NCI-H187 (cell line): ENCODE results near the gene ROR1.
A peak's percentile ranks its signal among the peaks of the same experiment; 100 is the strongest.

Source experiments
- DNase-seq, 2 experiments: peaks; one replicate each; lab custom pipeline; 2025; lab: John Stamatoyannopoulos, UW

The ROR1 gene

DNA sequence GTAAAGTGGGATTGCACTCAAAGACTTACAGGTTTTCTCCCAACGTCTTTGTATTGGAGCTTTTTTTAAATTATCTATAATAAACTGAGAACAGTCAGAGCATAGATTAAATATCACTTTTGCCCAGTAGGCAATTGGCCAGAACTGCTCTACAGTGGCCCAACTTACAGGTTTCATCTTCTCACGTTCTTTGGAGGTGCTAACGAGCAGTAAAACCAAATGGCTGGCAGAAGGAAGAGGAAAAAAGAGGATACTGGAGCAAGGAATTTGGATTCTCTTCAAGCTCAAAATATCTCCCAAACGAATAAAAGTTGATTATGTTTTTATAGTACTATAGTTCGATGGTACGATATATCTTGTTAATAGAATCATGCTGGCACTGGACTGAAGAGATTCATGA is 201.1 kb downstream of the ROR1 start:
- no peak for DNase-seq

DNA sequence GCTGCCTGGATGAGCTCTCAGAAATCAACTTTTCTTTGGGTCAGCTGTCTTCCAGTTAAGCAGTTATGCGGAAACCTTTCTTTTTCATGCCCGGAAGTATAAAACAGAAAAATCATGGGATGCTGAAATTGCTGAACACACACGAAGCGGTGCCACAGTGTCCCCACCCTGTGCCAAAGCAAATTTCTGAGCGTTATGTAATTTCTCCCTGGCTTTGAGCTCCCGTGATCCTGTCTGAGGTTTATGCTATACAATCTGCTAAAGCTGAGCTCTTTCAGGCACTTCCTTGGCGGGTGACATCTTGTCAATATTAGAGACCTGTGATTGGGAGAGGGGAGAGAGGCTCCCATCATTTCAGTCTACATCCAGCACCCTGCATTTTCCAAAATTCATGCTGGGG is 201.7 kb downstream of the ROR1 start:
- DNase-seq: no peak

DNA sequence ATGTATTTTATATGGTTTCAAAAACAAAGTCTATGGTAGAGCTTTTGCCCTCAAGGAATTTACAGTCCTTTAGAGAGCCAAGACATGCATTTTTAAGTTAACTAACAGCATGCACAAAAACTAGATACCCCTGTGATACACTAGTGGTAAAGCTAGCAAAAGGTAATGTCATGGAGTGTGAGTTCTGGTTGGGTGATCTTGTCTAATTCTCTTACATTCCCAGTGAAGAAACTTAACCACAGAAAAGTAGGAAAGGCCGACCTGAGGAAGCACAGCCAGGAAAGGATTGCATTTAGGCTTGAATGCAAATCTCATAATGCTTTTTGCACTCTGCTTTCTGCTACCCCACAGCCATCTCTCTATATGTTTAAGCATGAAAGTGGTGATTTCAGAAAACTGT is 202.2 kb downstream of the ROR1 start:
- DNase-seq: no peak

DNA sequence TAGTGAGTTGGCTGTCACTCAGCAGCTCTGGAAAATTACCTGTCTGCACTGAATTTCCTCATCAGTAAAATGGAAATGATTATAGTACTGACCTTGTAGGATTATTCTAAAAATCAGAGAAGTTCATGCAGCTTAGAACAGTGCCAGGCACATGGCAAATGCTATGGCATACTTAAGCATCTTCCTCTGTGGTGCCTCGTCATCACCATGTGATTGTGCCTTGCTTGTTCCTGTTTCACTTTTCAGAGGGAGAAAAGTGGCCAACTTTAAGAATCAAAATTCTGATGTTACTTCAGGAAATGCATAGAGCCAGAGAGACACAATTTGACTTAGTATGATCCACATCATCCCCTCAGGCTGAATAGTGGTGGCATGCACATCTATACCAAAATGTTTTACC is 203.6 kb downstream of the ROR1 start:
- DNase-seq: no peak

DNA sequence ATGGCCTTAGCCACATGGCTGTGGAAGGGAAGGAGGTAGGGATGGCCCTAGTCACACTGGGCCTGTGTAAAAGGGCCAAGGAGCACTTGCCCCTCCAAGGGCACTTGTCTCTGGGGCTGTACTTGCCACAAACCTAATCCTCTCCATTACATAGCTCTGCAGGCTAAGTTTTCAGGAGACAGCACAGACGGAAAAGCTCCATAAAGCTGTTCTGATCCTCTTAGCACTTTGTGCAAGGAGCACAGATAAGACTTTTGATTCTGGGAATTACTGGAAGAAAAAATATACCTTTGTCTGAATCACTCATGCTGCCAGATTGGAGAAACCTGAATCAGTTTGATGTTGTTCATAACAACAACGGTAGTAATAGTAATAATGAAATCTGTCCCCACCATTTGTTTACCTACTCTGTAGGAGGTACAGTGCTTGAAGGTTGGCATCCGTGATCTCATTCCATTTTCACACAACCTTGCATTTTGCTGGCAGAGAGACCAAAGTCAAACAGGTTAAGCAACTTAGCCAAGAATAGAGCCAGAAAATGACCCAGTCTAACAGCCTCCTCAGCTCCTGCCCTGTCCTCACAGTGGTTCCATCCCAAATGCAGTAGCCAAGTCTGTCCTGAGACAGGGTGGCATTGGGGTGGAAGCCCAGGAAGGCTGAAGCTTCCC is 207.1 kb downstream of the ROR1 start:
- DNase-seq: no peak

DNA sequence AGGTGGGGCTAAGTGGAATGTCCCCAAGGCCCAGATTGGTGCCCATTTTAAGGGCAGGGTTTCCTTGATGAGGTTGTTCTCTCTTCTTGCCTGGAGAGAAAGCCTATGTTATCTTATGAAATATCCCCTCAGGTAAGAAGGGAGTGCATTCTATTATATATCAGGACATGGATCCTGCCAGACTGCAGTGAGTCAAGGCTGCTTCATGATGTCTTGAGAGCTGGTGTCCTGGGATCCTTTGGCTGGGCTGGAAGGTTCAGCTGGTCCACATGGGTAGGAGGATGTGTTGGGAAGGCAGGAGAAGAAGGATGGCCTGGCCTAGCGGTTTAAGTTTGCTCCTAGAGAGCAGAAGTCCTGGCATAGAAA is 207.6 kb downstream of the ROR1 start:
- no peak for DNase-seq

DNA sequence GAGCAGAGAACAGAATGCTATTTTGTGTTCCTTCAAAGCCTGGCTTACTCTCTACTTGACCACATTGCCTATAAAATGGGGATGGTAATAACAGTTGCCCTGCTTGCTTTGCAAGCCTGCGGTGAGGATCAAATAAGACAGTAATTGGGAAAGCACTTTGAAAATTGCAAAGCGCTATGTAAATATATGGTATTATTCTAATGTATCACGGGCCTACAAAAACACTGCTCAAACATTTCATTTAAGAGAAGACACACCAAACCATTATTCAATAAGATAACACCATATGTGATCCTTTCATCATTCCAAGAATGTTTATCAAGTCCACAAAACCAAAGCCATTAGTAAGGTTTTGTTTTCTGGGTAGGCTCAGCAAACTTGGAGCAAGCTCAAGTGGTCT is 208.4 kb downstream of the ROR1 start:
- no peak for DNase-seq

DNA sequence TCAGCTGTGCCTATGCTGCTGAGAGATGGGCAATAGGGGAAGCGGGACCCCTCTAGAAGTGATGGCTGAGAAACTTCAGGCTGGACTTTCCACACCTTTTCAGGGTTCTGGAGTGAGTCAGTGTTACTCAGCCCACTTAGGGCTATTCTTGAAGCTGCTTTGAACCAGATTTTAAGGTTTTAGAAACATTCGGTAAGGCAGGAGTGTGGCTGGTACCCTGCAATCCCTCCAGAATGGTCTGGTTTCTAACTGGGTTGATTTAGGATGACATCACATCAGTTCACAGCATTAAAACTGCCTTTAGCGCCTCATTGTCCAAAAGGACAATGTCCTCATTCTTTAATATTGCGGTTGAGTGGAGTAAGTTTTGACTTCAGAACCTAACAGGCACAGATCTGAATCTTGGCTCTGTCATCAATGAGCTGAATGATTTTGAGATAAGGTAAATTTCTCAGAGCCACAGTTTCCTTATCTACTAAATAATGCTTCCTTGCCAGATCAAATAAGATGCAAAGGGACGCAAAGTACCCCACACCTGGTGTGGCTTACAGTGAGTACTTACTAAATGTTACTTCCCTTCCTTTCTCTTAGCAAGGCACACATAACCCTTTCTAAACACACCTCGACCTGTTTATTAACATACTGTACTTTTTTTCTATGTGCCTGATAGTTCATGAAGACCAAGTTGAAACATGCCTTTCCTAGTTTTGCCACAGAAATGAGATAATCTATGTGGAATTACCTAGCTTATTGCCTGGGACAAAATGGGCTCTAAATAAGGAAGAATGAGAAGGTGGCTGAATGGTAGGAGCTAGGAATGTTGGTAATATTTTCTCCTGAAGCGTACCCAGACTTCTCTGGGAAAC is 209.8 kb downstream of the ROR1 start:
- no peak for DNase-seq

DNA sequence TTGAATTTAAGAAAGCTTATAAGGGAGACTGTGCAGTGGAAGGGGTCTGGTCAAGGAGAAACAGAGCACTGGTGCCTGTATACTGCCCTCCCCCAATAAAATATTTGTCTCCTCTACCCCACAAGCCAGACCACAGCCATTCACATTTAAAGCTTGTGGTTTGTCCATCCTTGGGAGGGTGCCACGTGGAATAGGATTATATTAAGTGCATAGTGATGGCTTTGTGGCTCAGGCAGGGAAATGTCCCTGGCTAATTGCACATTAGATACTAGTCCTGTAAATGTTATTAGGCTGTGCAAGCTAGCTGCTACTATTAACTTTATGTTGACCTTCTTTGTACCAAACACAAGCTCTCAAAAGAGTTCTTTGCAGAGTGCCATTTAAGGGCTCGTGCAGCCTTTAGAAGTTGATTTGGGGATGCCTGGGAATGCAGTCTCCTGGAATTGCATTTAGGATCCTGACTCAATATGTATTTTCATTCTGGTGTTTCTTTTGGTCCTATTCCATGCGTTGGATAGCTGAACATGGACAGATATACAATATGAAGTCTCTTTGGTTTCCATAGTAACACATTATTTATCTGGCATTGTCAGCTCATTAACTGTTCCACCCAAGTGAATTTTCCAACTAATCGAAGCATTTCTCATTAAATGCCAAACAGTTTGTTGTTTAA is 210.6 kb downstream of the ROR1 start:
- DNase-seq: no peak

DNA sequence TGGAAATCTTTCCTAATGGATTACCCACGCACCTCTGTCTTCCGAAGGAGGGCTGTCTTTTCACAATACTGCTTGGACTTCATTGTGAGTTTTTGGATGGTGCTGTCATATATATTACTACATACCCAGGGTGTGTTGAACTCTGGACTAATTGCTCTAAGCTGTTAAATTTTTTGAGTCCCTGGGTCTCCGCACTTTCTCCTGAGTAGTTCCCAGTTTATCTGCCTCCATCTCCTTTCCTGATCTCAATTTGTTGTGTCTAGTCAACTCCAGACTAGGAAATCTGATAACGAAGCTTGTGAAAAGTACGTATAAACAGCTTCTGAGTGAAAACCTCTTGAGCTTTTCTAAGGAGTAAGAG is 211.1 kb downstream of the ROR1 start:
- DNase-seq: no peak

DNA sequence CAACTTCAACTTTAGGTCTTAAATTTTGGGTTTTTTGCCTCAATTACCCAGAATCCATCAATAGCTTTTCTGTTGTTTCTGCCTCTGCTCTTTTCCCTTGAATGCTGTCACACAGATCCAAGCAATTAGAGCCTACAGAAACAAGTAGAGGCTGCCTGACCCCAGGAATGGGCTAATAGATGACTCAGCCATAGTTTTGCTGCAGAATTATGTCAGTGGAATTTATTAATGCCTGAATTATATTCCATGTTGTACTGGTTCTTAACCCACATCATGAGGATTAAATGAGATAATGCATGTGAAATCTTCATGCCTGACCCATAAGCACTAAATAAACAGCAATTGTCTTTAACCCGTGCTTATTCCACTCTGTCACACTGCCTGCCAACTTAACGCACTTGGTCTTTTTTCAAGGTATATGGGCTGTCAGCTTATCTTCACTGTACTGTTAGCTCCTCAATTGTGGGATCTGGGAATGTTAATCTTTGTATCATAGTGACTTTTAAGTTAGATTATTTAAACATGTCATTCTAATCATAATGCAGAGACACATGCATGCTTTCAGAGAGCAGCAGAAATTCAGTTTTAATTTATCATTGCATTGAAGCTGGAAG is 213.3 kb downstream of the ROR1 start:
- no peak for DNase-seq

DNA sequence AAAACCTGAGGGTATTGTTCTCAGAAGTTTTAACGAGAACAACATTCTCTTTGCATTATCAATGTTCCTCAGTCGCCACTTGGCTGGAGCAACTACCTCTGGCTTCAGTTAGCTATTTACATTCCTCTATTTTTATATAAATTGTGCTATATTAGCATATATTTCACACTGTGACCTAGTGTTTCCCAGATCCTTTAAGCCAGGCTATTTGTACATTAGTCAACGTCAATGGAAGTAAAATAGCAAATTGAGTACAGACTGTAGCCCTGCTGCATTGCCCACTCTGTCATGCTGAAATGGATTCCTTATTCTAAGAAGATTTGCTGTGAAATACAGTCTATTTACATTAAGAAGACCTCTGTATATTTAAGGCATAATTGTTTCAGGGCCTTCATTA is 213.8 kb downstream of the ROR1 start:
- DNase-seq: no peak

DNA sequence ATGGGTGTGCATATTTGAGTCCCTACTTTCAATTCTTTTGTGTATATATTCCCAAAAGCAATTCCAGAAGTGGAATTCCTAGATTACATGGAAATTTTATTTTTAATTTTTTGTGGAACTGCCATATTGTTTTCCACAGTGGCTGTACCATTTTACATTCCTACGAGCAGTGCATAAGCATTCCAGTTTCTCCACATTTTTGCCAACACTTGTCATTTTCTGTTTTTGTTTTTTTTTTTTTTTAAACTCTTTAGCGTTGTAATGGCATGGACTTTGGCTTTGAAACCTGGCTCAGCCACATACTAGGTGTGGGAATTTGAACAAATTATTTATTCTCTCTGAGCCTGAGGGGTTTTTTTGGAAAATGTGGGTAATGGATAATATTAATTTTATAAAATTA is 215.1 kb downstream of the ROR1 start:
- DNase-seq: no peak

DNA sequence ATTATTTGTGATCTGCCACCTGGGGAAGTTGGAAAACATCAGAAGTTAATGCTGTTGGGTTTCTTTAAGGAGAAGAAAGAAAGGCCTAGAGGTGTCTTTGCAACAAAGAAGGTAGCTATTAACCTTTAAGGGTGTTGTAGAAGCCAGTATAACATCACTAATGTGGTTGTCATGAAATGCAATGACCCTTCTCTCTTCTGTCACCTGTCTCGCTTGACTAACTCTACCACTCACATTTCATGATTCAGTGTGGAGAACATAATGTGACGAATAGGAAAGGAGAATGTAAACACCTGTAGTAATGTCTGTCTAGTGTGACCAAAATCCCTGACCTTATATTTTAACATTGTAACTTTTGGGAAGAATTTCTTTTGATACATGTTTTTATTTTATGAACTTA is 217.9 kb downstream of the ROR1 start:
- DNase-seq: peak in 1 of 2 experiments; percentile 14

DNA sequence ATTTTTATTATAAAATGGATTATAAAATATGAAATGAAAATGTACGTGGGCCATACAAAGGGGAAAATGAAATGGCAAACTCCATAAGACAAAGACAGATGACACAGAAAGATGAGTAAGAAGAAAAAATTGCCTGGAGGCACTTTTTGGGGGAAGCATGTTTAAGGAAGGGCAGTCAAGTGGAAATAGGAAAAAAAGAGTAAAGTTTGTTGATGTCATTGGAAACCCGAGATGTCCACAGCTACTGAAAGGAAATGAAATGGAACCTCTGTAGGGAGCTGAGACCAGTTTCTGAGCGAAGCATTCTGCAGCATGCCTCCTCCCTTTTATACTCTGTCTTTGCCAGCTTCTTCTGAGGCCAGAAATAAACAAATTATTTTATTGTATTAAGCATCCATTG is 226.2 kb downstream of the ROR1 start:
- DNase-seq: no peak

DNA sequence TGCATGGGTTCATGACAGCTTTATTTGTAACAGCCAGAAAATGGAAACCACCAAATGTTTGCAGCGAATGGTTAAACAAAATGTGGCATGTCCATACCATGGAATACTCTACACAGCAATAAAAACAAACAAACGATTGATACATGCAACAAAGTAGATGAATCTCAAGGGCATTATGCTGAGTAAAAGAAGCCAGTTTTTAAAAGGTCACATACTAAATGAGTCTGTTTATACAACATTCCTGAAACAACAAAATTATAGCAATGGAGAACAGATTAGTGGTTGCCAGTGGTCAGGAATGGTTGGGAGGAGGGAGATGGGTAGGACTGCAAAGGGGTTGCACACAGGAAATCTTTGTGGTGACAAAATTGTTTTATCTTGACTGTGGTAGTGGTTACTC is 227.2 kb downstream of the ROR1 start:
- no peak for DNase-seq

DNA sequence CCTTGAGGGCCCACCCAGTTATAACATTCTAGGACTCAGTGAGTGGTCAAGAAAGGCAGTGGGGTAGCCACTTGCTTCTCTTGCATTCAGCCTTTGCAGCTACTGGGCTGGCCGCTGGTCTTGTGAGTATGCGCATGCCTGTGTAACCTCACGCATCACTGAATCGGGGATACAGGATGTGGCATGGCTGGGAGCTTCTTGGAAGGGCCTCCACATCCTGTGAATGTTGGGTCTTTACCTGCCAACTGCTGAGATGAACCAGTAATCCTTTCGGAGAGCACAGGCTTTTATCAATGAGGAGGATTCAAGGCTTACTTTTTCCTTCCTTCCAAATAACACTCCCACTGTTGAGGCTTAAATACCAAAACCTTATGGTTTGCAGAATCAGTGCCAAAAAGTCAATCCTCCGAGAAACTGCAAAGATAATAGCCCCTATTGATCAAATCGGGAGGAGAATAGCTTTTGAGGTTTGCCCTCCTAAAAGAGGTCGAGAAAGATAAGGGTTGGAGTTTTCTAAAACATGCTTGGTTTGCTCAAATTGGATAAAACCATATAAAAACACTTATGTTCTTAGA is 230.7 kb downstream of the ROR1 start:
- DNase-seq: no peak

DNA sequence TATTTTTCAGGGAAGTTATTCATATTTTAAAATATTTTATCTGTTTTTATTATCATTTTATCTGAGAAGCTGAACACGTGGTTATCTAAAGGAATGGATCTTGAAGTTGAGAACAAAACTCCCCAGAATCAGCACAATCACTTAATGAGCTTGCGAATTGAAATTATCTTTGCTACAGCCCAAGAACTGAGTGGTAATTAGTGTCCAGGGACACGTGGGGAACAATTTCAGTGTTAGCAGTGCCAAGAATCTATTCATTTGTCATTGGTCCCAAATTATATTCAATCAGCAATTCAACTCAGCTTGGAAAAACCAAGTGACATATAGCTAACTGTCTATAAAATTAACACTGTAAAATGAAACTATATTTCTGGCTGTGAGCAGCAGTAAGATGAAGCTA is 232.0 kb downstream of the ROR1 start:
- no peak for DNase-seq

DNA sequence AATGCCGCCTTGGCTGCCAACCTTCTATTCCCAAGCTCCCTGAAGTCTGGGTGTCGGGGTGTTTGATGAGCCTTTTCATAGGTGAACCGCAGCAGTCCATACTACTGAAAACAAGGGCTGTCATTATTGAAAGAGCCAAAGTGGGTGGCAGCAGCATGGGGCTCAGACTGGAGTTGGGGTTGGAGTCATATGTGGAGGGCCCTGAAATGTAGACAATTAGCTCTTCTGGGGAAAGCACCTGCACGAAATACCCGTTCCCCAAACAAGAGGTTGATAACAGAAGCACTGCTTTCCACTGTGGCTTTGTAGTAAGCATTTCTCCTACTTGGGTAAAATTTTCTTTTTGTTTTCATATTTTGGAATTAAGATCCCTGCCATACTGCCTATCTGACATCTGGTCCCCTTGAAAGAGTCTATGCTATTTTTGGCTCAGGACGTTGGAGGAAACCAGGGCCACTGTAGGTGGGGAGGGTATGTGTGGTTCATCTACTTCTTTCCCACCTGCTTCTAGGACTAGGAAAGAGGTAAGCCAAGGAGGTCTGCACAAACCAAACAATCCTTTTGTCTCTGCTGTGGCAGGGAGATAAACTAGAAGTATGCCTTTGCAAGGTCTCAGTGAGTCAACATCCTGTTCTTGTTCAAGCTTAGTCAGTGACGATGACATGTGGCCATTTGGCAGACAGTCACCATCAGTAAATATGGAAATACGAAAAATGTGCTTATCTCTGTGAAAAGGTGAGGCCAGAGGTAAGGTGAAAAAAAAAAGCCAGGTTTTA is 232.6 kb downstream of the ROR1 start:
- no peak for DNase-seq

DNA sequence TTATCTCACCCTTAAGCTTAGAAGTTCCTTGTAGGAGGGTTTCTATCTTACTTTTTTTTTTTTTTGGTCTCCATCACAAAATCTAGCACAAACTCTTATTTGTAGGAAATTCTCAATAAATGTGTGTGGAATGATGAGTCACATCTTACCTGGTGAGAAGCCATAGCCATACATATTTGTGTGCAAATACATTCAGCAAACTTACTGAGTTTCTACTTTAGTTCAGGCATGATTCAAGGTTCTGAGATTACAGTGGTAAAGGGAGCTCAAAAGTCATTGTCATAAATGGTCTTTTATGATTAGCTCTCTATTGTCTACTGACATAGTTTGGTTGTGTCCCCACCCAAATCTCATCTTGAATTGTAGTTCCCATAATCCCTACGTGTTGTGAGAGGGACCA is 236.5 kb downstream of the ROR1 start:
- DNase-seq: no peak

DNA sequence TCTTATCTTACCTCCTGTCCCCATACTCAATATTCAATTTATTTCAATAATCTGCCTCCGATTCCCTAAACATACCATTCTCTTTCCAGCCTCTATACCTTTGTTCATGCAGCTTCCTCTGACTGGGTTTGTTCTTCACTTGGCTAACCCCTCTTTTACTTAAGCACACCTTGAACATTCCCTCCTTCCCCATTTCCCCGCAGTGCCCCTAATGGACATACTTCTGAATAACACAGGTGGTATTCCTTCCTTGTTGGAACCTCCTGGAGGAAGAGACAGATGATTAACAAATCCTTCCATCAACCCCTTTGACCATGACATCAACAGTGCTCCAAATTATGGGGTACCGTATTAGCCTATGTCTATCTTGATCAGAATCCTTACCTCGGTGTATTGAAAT is 239.6 kb downstream of the ROR1 start:
- no peak for DNase-seq

DNA sequence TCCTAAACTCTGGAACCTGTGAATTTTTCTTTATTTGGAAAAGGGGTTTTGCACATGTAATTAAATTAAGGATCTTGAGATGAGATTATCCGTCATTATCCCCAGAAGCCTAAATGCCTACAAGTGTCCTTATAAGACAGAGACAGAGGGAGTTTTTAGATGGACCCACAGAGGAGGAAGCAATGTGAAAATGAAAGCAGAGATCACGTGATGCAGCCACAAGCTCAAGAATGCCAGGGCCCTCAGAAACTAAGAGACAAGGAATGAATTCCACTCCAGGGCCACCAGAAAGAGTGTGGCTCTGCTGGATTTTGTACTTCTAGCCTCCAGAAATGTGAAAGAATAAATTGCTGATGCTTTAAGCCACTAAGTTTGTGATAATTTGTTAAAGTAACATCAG is 246.0 kb downstream of the ROR1 start:
- DNase-seq: no peak
